ENCODE results near the gene SUGCT.

- TF ChIP-seq CTCF (IDR thresholded peaks at IDR 0.05; ENCODE audit: control extremely low read depth in 1 of 3, insufficient read depth in 1 of 3, low read depth in 1 of 3, low read length in 3 of 3): no peak
- TF ChIP-seq ASH2L (IDR thresholded peaks at IDR 0.05; ENCODE audit: low read length): no peak
- no peak for TF ChIP-seq ZNF274 (IDR thresholded peaks at IDR 0.05; ENCODE audit: borderline replicate concordance, extremely low read depth, low read length)
- no peak for TF ChIP-seq JUND (IDR thresholded peaks at IDR 0.05; ENCODE audit: low read length)
- no peak for TF ChIP-seq CEBPB (IDR thresholded peaks at IDR 0.05; ENCODE audit: low read depth, low read length)
Measured at GRCh38 chr7:40848541-40849221, 713.9 kb downstream of the SUGCT start.
